ENCODE data around the gene BRK1. TPM values are rescaled to one million over a fixed set of nuclear protein-coding genes. Genes with fewer than 3 reads are reported as not detected.

The BRK1 gene
- polyA plus RNA-seq, 1 experiment, result 112 TPM

- Histone ChIP-seq H3K27me3 (ENCODE audit: control insufficient read depth, insufficient read depth, low read length) (no peaks in the 10 kb centered on the region), H3K4me3 (ENCODE audit: low read depth, low read length) (peak overlapping the region; percentile 81), H3K36me3 (ENCODE audit: control insufficient read depth, insufficient read depth, low read length) (no peaks in the 10 kb centered on the region; the same call in 1 of the 2 replicates)
- DNase-seq (ENCODE audit: low read depth), result no peak
- ChIA-PET POLR2A (no interaction called here), CTCF (no interaction called here)
- TF ChIP-seq, protein P1, sequence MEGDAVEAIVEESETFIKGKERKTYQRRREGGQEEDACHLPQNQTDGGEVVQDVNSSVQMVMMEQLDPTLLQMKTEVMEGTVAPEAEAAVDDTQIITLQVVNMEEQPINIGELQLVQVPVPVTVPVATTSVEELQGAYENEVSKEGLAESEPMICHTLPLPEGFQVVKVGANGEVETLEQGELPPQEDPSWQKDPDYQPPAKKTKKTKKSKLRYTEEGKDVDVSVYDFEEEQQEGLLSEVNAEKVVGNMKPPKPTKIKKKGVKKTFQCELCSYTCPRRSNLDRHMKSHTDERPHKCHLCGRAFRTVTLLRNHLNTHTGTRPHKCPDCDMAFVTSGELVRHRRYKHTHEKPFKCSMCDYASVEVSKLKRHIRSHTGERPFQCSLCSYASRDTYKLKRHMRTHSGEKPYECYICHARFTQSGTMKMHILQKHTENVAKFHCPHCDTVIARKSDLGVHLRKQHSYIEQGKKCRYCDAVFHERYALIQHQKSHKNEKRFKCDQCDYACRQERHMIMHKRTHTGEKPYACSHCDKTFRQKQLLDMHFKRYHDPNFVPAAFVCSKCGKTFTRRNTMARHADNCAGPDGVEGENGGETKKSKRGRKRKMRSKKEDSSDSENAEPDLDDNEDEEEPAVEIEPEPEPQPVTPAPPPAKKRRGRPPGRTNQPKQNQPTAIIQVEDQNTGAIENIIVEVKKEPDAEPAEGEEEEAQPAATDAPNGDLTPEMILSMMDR (IDR thresholded peaks at IDR 0.05; ENCODE audit: insufficient read depth, low read depth, low read length), result no peak
These were observed 27.5 kb downstream of the BRK1 start for GRCh38 chr3:10142707-10143560.

DNA sequence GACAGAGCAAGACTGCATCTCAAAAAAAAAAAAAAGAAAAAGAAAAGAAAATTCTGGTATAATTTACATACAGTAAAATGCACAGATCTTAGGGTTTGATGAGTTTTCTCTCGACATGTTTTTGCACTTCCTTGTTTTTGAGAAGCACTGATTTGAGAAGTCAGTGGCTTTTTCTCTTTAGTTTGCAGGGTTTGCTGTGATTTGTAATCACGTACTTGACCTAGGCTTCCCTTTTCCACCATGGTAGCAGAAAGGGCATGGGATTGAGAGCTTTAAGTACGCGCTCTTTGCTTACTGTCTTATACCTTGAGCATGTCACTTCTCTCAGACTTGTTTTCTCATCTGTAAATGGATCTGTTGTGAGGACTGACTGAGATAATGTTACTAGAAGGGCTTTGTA is 30.2 kb downstream of the BRK1 start:
- Histone ChIP-seq H3K27me3 (ENCODE audit: control insufficient read depth, insufficient read depth, low read length) (no peaks in the 10 kb centered on the region), H3K4me3 (ENCODE audit: low read depth, low read length) (no peak overlapping the region), H3K36me3 (ENCODE audit: control insufficient read depth, insufficient read depth, low read length) (peaks cover 4% of the 10 kb centered on the region)
- CTCF ChIA-PET, result no interaction called here
- DNase-seq (ENCODE audit: low read depth), result no peak
- TF ChIP-seq, protein P1 (IDR thresholded peaks at IDR 0.05; ENCODE audit: insufficient read depth, low read depth, low read length), result no peak
- POLR2A ChIA-PET, result interaction anchor here (0.6 kb wide), 1 partner anchor 16 kb away, joined by 3 read pairs; no protein-coding TSS in a partner anchor

- no peak for DNase-seq (ENCODE audit: low read depth)
- Histone ChIP-seq H3K27me3 (ENCODE audit: control insufficient read depth, insufficient read depth, low read length) (no peaks in the 10 kb centered on the region), H3K36me3 (ENCODE audit: control insufficient read depth, insufficient read depth, low read length) (peaks cover 4% of the 10 kb centered on the region), H3K4me3 (ENCODE audit: low read depth, low read length) (no peak overlapping the region)
- POLR2A ChIA-PET, result no interaction called here
- CTCF ChIA-PET, result no interaction called here
- TF ChIP-seq, protein P1 (IDR thresholded peaks at IDR 0.05; ENCODE audit: insufficient read depth, low read depth, low read length), result no peak
These were observed 33.8 kb downstream of the BRK1 start for GRCh38 chr3:10149226-10149625.

GRCh38 chr3:10150987-10151386 is 35.5 kb downstream of the BRK1 start:
- DNase-seq (ENCODE audit: low read depth), result no peak
- ChIA-PET POLR2A (interaction anchor here (0.6 kb wide), 1 partner anchor 260 kb away, joined by 5 read pairs; the partner anchor contains the start of gene JAGN1), CTCF (interaction anchor here (0.6 to 1.1 kb wide), 2 partner anchors 13 to 132 kb away, joined by 3 to 9 read pairs; partner anchors contain the start of gene IRAK2)
- H3K4me3 ChIP-seq (ENCODE audit: low read depth, low read length), result no peak overlapping the region
- TF ChIP-seq, protein P1 (IDR thresholded peaks at IDR 0.05; ENCODE audit: insufficient read depth, low read depth, low read length), result no peak
- H3K27me3 ChIP-seq (ENCODE audit: control insufficient read depth, insufficient read depth, low read length), result no peaks in the 10 kb centered on the region
- peaks cover 4% of the 10 kb centered on the region for H3K36me3 ChIP-seq (ENCODE audit: control insufficient read depth, insufficient read depth, low read length)

- Histone ChIP-seq H3K4me3 (ENCODE audit: low read depth, low read length) (no peak overlapping the region), H3K27me3 (ENCODE audit: control insufficient read depth, insufficient read depth, low read length) (no peaks in the 10 kb centered on the region), H3K36me3 (ENCODE audit: control insufficient read depth, insufficient read depth, low read length) (peaks cover 2% of the 10 kb centered on the region)
- POLR2A ChIA-PET, result no interaction called here
- DNase-seq (ENCODE audit: low read depth), result no peak
- CTCF ChIA-PET, result no interaction called here
- TF ChIP-seq, protein P1 (IDR thresholded peaks at IDR 0.05; ENCODE audit: insufficient read depth, low read depth, low read length), result no peak
These were observed 39.1 kb downstream of the BRK1 start for GRCh38 chr3:10154335-10155122.

Measured in BJ (cell line).